HepG2 (cell line): Measurements from ENCODE around the gene IFNG.

Experiments used
- HDAC2 ChIP-seq: sonication (generic); formaldehyde crosslinking; IDR thresholded peaks from 2 replicates; pipeline ENCODE4 v1.4.0; 2020; ENCODE audit warnings: missing genetic modification reagents
- KDM3A ChIP-seq: IDR thresholded peaks from 2 replicates; pipeline ENCODE4 v1.6.1; 2018; ENCODE audit warnings: low read depth, missing compliant biosample characterization
- NFIC ChIP-seq: IDR thresholded peaks from 2 replicates; pipeline ENCODE4 v1.6.1; 2012; ENCODE audit warnings: mild to moderate bottlenecking, low read length, inconsistent platforms
- TAF1 ChIP-seq: sonication (generic); formaldehyde crosslinking; IDR thresholded peaks from 2 replicates; pipeline ENCODE4 v1.4.0; 2020; ENCODE audit warnings: missing genetic modification reagents
- TF ChIP-seq, protein P1 (sequence below): sonication (generic); formaldehyde crosslinking; IDR thresholded peaks from 2 replicates; pipeline ENCODE4 v1.5.0; 2020; ENCODE audit warnings: mild to moderate bottlenecking, missing genetic modification reagents, moderate library complexity
- TF ChIP-seq, protein P2 (sequence below): sonication (generic); formaldehyde crosslinking; IDR thresholded peaks from 2 replicates; pipeline ENCODE4 v1.5.1; 2020; ENCODE audit warnings: missing genetic modification reagents, mild to moderate bottlenecking, borderline replicate concordance
- TF ChIP-seq, protein P3 (sequence below): sonication (generic); formaldehyde crosslinking; IDR thresholded peaks from 2 replicates; pipeline ENCODE4 v1.8.1; 2023; ENCODE audit warnings: mild to moderate bottlenecking, missing genetic modification reagents
- TF ChIP-seq, protein P4 (sequence below): IDR thresholded peaks from 2 replicates; pipeline ENCODE4 v1.6.1; 2012; ENCODE audit warnings: inconsistent platforms
- TF ChIP-seq, protein P5 (sequence below), 2 experiments: fragments of 450-650 bp in 1 of 2; sonication (generic) in 1 of 2; formaldehyde crosslinking; IDR thresholded peaks; 2 replicates each; pipeline versions ENCODE4 v1.5.0 to v1.8.0; 2020 to 2022; ENCODE audit warnings: mild to moderate bottlenecking in 1 of 2, missing genetic modification reagents in 1 of 2
- TF ChIP-seq, protein P6 (sequence below): conservative IDR thresholded peaks from 2 replicates; pipeline ENCODE4 v1.6.1; 2018; ENCODE audit warnings: missing genetic modification reagents
- TF ChIP-seq, protein P7 (sequence below): sonication (generic); formaldehyde crosslinking; IDR thresholded peaks from 2 replicates; pipeline ENCODE4 v1.9.0; 2021; ENCODE audit warnings: missing genetic modification reagents, borderline replicate concordance
- TF ChIP-seq, protein P8 (sequence below), 2 experiments: IDR thresholded peaks; 2 replicates each; pipeline ENCODE4 v1.6.1; 2011 to 2012; ENCODE audit warnings: low read length in 2 of 2, borderline replicate concordance in 1 of 2, low read depth in 1 of 2, mild to moderate bottlenecking in 1 of 2, moderate library complexity in 1 of 2

DNA sequence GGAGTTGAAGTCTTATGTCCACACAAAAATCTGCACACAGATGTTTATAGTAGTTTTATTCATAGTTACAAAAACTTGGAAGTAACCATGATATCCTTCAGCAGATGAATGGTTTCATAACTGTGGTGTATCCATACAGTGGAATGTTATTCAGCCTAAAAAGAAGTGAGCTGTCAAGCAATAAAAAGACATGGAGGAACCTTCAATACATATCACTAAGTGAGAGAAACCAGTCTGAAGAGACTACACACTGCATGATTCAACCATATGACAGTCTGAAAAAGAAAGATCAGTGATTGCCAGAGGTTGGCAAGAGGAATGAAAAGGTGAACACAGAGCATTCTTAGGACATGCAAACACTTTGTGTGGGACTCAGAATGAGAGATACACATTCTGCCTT lies 18.6 kb upstream of the IFNG start:
- TF ChIP-seq, protein P1, sequence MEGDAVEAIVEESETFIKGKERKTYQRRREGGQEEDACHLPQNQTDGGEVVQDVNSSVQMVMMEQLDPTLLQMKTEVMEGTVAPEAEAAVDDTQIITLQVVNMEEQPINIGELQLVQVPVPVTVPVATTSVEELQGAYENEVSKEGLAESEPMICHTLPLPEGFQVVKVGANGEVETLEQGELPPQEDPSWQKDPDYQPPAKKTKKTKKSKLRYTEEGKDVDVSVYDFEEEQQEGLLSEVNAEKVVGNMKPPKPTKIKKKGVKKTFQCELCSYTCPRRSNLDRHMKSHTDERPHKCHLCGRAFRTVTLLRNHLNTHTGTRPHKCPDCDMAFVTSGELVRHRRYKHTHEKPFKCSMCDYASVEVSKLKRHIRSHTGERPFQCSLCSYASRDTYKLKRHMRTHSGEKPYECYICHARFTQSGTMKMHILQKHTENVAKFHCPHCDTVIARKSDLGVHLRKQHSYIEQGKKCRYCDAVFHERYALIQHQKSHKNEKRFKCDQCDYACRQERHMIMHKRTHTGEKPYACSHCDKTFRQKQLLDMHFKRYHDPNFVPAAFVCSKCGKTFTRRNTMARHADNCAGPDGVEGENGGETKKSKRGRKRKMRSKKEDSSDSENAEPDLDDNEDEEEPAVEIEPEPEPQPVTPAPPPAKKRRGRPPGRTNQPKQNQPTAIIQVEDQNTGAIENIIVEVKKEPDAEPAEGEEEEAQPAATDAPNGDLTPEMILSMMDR (CRISPR knock-in tag), result no peak
- TF ChIP-seq HDAC2 (CRISPR knock-in tag) (no peak), NFIC (no peak), TAF1 (CRISPR knock-in tag) (no peak), KDM3A (CRISPR knock-in tag) (no peak)
- TF ChIP-seq, protein P2, sequence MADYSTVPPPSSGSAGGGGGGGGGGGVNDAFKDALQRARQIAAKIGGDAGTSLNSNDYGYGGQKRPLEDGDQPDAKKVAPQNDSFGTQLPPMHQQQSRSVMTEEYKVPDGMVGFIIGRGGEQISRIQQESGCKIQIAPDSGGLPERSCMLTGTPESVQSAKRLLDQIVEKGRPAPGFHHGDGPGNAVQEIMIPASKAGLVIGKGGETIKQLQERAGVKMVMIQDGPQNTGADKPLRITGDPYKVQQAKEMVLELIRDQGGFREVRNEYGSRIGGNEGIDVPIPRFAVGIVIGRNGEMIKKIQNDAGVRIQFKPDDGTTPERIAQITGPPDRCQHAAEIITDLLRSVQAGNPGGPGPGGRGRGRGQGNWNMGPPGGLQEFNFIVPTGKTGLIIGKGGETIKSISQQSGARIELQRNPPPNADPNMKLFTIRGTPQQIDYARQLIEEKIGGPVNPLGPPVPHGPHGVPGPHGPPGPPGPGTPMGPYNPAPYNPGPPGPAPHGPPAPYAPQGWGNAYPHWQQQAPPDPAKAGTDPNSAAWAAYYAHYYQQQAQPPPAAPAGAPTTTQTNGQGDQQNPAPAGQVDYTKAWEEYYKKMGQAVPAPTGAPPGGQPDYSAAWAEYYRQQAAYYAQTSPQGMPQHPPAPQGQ, result no peak
- TF ChIP-seq, protein P3, sequence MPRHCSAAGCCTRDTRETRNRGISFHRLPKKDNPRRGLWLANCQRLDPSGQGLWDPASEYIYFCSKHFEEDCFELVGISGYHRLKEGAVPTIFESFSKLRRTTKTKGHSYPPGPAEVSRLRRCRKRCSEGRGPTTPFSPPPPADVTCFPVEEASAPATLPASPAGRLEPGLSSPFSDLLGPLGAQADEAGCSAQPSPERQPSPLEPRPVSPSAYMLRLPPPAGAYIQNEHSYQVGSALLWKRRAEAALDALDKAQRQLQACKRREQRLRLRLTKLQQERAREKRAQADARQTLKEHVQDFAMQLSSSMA, result no peak
- TF ChIP-seq, protein P4, sequence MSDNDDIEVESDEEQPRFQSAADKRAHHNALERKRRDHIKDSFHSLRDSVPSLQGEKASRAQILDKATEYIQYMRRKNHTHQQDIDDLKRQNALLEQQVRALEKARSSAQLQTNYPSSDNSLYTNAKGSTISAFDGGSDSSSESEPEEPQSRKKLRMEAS, result no peak
- TF ChIP-seq, protein P5, sequence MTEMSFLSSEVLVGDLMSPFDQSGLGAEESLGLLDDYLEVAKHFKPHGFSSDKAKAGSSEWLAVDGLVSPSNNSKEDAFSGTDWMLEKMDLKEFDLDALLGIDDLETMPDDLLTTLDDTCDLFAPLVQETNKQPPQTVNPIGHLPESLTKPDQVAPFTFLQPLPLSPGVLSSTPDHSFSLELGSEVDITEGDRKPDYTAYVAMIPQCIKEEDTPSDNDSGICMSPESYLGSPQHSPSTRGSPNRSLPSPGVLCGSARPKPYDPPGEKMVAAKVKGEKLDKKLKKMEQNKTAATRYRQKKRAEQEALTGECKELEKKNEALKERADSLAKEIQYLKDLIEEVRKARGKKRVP (CRISPR knock-in tag; IDR thresholded peaks at IDR 0.05), result no peak
- TF ChIP-seq, protein P6, sequence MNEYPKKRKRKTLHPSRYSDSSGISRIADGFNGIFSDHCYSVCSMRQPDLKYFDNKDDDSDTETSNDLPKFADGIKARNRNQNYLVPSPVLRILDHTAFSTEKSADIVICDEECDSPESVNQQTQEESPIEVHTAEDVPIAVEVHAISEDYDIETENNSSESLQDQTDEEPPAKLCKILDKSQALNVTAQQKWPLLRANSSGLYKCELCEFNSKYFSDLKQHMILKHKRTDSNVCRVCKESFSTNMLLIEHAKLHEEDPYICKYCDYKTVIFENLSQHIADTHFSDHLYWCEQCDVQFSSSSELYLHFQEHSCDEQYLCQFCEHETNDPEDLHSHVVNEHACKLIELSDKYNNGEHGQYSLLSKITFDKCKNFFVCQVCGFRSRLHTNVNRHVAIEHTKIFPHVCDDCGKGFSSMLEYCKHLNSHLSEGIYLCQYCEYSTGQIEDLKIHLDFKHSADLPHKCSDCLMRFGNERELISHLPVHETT, result no peak
- TF ChIP-seq, protein P7, sequence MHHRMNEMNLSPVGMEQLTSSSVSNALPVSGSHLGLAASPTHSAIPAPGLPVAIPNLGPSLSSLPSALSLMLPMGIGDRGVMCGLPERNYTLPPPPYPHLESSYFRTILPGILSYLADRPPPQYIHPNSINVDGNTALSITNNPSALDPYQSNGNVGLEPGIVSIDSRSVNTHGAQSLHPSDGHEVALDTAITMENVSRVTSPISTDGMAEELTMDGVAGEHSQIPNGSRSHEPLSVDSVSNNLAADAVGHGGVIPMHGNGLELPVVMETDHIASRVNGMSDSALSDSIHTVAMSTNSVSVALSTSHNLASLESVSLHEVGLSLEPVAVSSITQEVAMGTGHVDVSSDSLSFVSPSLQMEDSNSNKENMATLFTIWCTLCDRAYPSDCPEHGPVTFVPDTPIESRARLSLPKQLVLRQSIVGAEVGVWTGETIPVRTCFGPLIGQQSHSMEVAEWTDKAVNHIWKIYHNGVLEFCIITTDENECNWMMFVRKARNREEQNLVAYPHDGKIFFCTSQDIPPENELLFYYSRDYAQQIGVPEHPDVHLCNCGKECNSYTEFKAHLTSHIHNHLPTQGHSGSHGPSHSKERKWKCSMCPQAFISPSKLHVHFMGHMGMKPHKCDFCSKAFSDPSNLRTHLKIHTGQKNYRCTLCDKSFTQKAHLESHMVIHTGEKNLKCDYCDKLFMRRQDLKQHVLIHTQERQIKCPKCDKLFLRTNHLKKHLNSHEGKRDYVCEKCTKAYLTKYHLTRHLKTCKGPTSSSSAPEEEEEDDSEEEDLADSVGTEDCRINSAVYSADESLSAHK (CRISPR knock-in tag), result no peak
- TF ChIP-seq, protein P8, sequence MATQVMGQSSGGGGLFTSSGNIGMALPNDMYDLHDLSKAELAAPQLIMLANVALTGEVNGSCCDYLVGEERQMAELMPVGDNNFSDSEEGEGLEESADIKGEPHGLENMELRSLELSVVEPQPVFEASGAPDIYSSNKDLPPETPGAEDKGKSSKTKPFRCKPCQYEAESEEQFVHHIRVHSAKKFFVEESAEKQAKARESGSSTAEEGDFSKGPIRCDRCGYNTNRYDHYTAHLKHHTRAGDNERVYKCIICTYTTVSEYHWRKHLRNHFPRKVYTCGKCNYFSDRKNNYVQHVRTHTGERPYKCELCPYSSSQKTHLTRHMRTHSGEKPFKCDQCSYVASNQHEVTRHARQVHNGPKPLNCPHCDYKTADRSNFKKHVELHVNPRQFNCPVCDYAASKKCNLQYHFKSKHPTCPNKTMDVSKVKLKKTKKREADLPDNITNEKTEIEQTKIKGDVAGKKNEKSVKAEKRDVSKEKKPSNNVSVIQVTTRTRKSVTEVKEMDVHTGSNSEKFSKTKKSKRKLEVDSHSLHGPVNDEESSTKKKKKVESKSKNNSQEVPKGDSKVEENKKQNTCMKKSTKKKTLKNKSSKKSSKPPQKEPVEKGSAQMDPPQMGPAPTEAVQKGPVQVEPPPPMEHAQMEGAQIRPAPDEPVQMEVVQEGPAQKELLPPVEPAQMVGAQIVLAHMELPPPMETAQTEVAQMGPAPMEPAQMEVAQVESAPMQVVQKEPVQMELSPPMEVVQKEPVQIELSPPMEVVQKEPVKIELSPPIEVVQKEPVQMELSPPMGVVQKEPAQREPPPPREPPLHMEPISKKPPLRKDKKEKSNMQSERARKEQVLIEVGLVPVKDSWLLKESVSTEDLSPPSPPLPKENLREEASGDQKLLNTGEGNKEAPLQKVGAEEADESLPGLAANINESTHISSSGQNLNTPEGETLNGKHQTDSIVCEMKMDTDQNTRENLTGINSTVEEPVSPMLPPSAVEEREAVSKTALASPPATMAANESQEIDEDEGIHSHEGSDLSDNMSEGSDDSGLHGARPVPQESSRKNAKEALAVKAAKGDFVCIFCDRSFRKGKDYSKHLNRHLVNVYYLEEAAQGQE (IDR thresholded peaks at IDR 0.05; ENCODE audit: borderline replicate concordance in 1 of 2, low read depth in 1 of 2, low read length in 2 of 2), result no peak
